ENCODE results near the gene METTL27. TPM values are rescaled to one million over a fixed set of nuclear protein-coding genes. Genes with fewer than 3 reads are reported as not detected.

METTL27 gene
- polyA plus RNA-seq, 1 donor from 2014 or later, result 2.4 TPM

DNA sequence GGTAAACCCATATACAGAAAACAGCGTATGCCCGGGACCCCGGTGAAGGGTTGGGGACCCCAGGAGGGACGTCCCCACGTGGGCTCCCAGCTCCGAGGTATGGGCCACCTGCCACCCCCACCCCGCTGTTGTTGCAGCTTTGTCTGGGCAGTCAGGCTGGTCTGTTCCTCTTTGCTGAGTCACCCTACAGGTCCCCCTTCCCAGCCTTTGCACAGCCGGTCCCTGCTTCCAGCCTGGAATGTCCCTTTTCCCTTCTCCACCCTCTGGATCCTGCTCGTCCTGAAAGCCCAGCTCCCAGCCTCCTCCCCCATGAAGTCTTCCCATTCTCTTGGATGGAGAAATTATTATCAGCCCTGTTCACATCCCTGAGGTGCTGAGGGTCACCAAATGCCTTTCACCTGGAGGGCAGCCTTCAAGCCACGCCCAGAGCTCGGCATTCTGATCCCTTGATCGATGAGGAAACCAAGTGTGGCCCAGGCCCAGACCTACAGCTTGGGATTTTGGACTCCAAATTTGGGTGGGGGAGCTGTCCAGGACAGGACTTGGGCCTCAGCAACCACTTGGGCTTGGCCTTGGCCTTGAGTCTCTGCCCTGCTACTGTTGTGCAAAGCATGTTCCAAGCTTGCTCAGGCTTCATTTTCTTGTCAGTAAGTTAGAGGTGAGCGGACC lies 8.9 kb downstream of the METTL27 start:
- no peak overlapping the region for H3K4me3 ChIP-seq (ENCODE audit: low read length)
- TF ChIP-seq, protein P1, sequence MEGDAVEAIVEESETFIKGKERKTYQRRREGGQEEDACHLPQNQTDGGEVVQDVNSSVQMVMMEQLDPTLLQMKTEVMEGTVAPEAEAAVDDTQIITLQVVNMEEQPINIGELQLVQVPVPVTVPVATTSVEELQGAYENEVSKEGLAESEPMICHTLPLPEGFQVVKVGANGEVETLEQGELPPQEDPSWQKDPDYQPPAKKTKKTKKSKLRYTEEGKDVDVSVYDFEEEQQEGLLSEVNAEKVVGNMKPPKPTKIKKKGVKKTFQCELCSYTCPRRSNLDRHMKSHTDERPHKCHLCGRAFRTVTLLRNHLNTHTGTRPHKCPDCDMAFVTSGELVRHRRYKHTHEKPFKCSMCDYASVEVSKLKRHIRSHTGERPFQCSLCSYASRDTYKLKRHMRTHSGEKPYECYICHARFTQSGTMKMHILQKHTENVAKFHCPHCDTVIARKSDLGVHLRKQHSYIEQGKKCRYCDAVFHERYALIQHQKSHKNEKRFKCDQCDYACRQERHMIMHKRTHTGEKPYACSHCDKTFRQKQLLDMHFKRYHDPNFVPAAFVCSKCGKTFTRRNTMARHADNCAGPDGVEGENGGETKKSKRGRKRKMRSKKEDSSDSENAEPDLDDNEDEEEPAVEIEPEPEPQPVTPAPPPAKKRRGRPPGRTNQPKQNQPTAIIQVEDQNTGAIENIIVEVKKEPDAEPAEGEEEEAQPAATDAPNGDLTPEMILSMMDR (IDR thresholded peaks at IDR 0.05; ENCODE audit: poor library complexity, severe bottlenecking), result no peak
- TF ChIP-seq RAD21 (conservative IDR thresholded peaks at IDR 0.05) (no peak), REST (IDR thresholded peaks at IDR 0.05; ENCODE audit: borderline replicate concordance) (no peak), EZH2 (IDR thresholded peaks at IDR 0.05; ENCODE audit: borderline replicate concordance, insufficient read depth, low read length, poor library complexity, severe bottlenecking) (no peak), POLR2AphosphoS5 (IDR thresholded peaks at IDR 0.05) (no peak), TAF1 (IDR thresholded peaks at IDR 0.05; ENCODE audit: low read depth) (no peak), SMC3 (conservative IDR thresholded peaks at IDR 0.05; ENCODE audit: poor library complexity) (no peak), EP300 (conservative IDR thresholded peaks at IDR 0.05; ENCODE audit: poor library complexity, severe bottlenecking) (no peak), MXI1 (conservative IDR thresholded peaks at IDR 0.05; ENCODE audit: poor library complexity, severe bottlenecking) (no peak)
- H3F3A ChIP-seq (ENCODE audit: insufficient read depth, low read length, poor library complexity, severe bottlenecking), result no peaks in the 10 kb centered on the region
- H3K27me3 ChIP-seq (ENCODE audit: insufficient read depth, low read depth, low read length), result no peaks in the 10 kb centered on the region
- H3K9ac ChIP-seq (ENCODE audit: low read length), result no peak overlapping the region
- H3K36me3 ChIP-seq (ENCODE audit: insufficient read depth, low read length), result no peaks in the 10 kb centered on the region
- no peak overlapping the region for H2AFZ ChIP-seq (ENCODE audit: low read depth, low read length)
- H3K9me3 ChIP-seq (ENCODE audit: low read length), result peaks cover 4% of the 10 kb centered on the region
- no peaks in the 10 kb centered on the region for H4K20me1 ChIP-seq (ENCODE audit: insufficient read depth)
- H3K79me2 ChIP-seq (replicated peaks; ENCODE audit: insufficient read depth, low read length), result no peaks in the 10 kb centered on the region
- no peak overlapping the region for H3K4me2 ChIP-seq (ENCODE audit: low read length)
- H3K27ac ChIP-seq (ENCODE audit: low read length), result no peak overlapping the region
- no peaks in the 10 kb centered on the region for H3K9me2 ChIP-seq (ENCODE audit: insufficient read depth, low read length)

DNA sequence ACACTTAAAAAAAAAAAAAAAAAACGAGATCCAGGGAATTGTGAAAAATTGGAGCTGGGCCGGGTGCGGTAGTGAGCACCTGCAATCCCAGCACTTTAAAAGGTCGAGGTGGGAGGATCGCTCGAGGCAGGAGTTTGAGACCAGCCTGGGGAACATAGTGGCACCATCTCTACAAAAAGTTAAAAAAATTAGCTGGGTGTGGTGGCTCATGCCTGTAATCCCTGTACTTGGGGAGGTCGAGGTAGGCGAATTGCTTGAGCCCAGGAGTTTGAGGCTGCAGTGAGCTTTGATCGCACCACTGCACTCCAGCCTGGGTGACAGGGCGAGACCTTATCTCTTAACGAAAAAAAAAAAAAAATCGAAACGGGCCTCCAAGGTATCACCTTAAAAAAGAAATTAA lies 9.5 kb downstream of the METTL27 start:
- no peak overlapping the region for H3K9ac ChIP-seq (ENCODE audit: low read length)
- no peaks in the 10 kb centered on the region for H3K36me3 ChIP-seq (ENCODE audit: insufficient read depth, low read length)

More for the DNA sequence above, 9.5 kb downstream of the METTL27 start:
- Histone ChIP-seq H3K79me2 (replicated peaks; ENCODE audit: insufficient read depth, low read length) (no peaks in the 10 kb centered on the region), H3K4me3 (ENCODE audit: low read length) (no peak overlapping the region), H4K20me1 (ENCODE audit: insufficient read depth) (no peaks in the 10 kb centered on the region), H3K9me2 (ENCODE audit: insufficient read depth, low read length) (no peaks in the 10 kb centered on the region), H3F3A (ENCODE audit: insufficient read depth, low read length, poor library complexity, severe bottlenecking) (no peaks in the 10 kb centered on the region), H3K9me3 (ENCODE audit: low read length) (peaks cover 4% of the 10 kb centered on the region), H3K4me2 (ENCODE audit: low read length) (no peak overlapping the region), H2AFZ (ENCODE audit: low read depth, low read length) (no peak overlapping the region), H3K27ac (ENCODE audit: low read length) (no peak overlapping the region), H3K27me3 (ENCODE audit: insufficient read depth, low read depth, low read length) (no peaks in the 10 kb centered on the region)
- no peak for TF ChIP-seq POLR2AphosphoS5 (IDR thresholded peaks at IDR 0.05)
- no peak for TF ChIP-seq EP300 (conservative IDR thresholded peaks at IDR 0.05; ENCODE audit: poor library complexity, severe bottlenecking)
- TF ChIP-seq TAF1 (IDR thresholded peaks at IDR 0.05; ENCODE audit: low read depth), result no peak
- TF ChIP-seq SMC3 (conservative IDR thresholded peaks at IDR 0.05; ENCODE audit: poor library complexity), result no peak
- no peak for TF ChIP-seq RAD21 (conservative IDR thresholded peaks at IDR 0.05)
- TF ChIP-seq, protein P1 (IDR thresholded peaks at IDR 0.05; ENCODE audit: poor library complexity, severe bottlenecking), result no peak
- no peak for TF ChIP-seq MXI1 (conservative IDR thresholded peaks at IDR 0.05; ENCODE audit: poor library complexity, severe bottlenecking)
- no peak for TF ChIP-seq EZH2 (IDR thresholded peaks at IDR 0.05; ENCODE audit: borderline replicate concordance, insufficient read depth, low read length, poor library complexity, severe bottlenecking)
- TF ChIP-seq REST (IDR thresholded peaks at IDR 0.05; ENCODE audit: borderline replicate concordance), result no peak

Data from neural cell (in vitro differentiated cells).